DOHH2 (cell line): ENCODE measurements around the gene SLC17A5.
"Not testable (repeated sequence)": the region's sequence is repeated elsewhere in the genome, so short reads cannot be mapped to it uniquely, and the experiment has no call there.

ENCODE experiments used
- H3F3A ChIP-seq: fragments of 200-600 bp; sonication (generic), shearing (Covaris generic); 2 replicates; pipeline ENCODE4 v1.6.0; 2016; ENCODE audit warnings: antibody characterized with exemption, mild to moderate bottlenecking; ENCODE audit not compliant: control insufficient read depth, insufficient read depth
- H3K27ac ChIP-seq: fragments of 200-600 bp; sonication (generic); 2 replicates; pipeline ENCODE4 v1.5.1; 2014; ENCODE audit warnings: low read depth, mild to moderate bottlenecking, low read length, moderate library complexity
- H3K27me3 ChIP-seq: fragments of 200-600 bp; sonication (generic); 2 replicates; pipeline ENCODE4 v1.6.1; 2014; ENCODE audit warnings: mild to moderate bottlenecking, low read length, mixed read lengths; ENCODE audit not compliant: control insufficient read depth
- H3K36me3 ChIP-seq: fragments of 200-600 bp; sonication (generic); 2 replicates; pipeline ENCODE4 v1.6.1; 2014; ENCODE audit warnings: mild to moderate bottlenecking, low read length, moderate library complexity, mixed read lengths; ENCODE audit not compliant: control insufficient read depth
- H3K4me1 ChIP-seq: fragments of 200-600 bp; sonication (generic); 2 replicates; pipeline ENCODE4 v1.6.1; 2014; ENCODE audit warnings: mild to moderate bottlenecking, low read length, mixed read lengths; ENCODE audit not compliant: control insufficient read depth
- H3K4me2 ChIP-seq: fragments of 200-600 bp; sonication (generic); 2 replicates; pipeline ENCODE4 v1.6.0; 2014; ENCODE audit warnings: mild to moderate bottlenecking, low read length, moderate library complexity
- H3K4me3 ChIP-seq: fragments of 200-600 bp; sonication (generic); 2 replicates; pipeline ENCODE4 v1.5.1; 2014; ENCODE audit warnings: mild to moderate bottlenecking, low read length, mixed read lengths
- H3K79me2 ChIP-seq: fragments of 200-600 bp; sonication (generic); 2 replicates; pipeline ENCODE4 v1.6.1; 2014; ENCODE audit warnings: mild to moderate bottlenecking, low read length, mixed read lengths; ENCODE audit not compliant: control insufficient read depth
- H3K9me2 ChIP-seq: fragments of 200-600 bp; sonication (generic); replicated peaks from 2 replicates; pipeline ENCODE4 v1.6.1; 2014; ENCODE audit warnings: mild to moderate bottlenecking, low read length, mixed read lengths; ENCODE audit not compliant: control insufficient read depth
- H3K9me3 ChIP-seq: fragments of 200-600 bp; sonication (generic); 2 replicates; pipeline ENCODE4 v1.6.1; 2014; ENCODE audit warnings: antibody characterized with exemption, low read length, mixed read lengths; ENCODE audit not compliant: control insufficient read depth, insufficient read depth
- H4K20me1 ChIP-seq: fragments of 200-600 bp; sonication (generic); 2 replicates; pipeline ENCODE4 v1.6.0; 2014; ENCODE audit warnings: low read depth, mild to moderate bottlenecking, antibody characterized with exemption, low read length, moderate library complexity; ENCODE audit not compliant: control insufficient read depth, insufficient read depth
- CTCF ChIP-seq: fragments of 200-600 bp; sonication (generic); IDR thresholded peaks from one replicate; pipeline ENCODE4 v1.5.1; 2014; ENCODE audit warnings: antibody characterized with exemption, mild to moderate bottlenecking, low read depth, low read length; ENCODE audit not compliant: poor library complexity, severe bottlenecking
- EZH2phosphoT487 ChIP-seq: fragments of 200-600 bp; sonication (generic); IDR thresholded peaks from 2 replicates; pipeline ENCODE4 v1.6.1; 2017; ENCODE audit warnings: borderline replicate concordance, mild to moderate bottlenecking, antibody characterized with exemption, low read length, moderate library complexity, mixed read lengths

The SLC17A5 gene

GRCh38 chr6:73577676-73578075 is 76.1 kb downstream of the SLC17A5 start:
- H3K4me2 ChIP-seq = no peak overlapping the region

GRCh38 chr6:73572531-73572930 is 81.3 kb downstream of the SLC17A5 start:
- H3F3A ChIP-seq, H3K4me1 ChIP-seq, H3K27ac ChIP-seq, H3K79me2 ChIP-seq, H3K9me2 ChIP-seq, H3K9me3 ChIP-seq, H3K4me3 ChIP-seq, H3K4me2 ChIP-seq, H3K27me3 ChIP-seq, H3K36me3 ChIP-seq, H4K20me1 ChIP-seq: not testable (repeated sequence)

More at GRCh38 chr6:73577676-73578075, 76.1 kb downstream of the SLC17A5 start:
- no peaks in the 10 kb centered on the region for H4K20me1 ChIP-seq
- no peaks in the 10 kb centered on the region for H3F3A ChIP-seq
- no peak overlapping the region for H3K27ac ChIP-seq
- TF ChIP-seq CTCF (no peak), EZH2phosphoT487 (no peak)
- H3K9me3 ChIP-seq = no peaks in the 10 kb centered on the region
- H3K27me3 ChIP-seq = no peaks in the 10 kb centered on the region
- H3K9me2 ChIP-seq = no peaks in the 10 kb centered on the region
- peaks cover 13% of the 10 kb centered on the region for H3K4me1 ChIP-seq
- no peaks in the 10 kb centered on the region for H3K36me3 ChIP-seq
- no peaks in the 10 kb centered on the region for H3K79me2 ChIP-seq
- H3K4me3 ChIP-seq = no peak overlapping the region

- not testable (repeated sequence) for H3K9me2 ChIP-seq, H4K20me1 ChIP-seq, H3K4me2 ChIP-seq, H3F3A ChIP-seq, H3K36me3 ChIP-seq, H3K27ac ChIP-seq, H3K79me2 ChIP-seq, H3K4me1 ChIP-seq, H3K4me3 ChIP-seq, H3K9me3 ChIP-seq, H3K27me3 ChIP-seq
Measured at GRCh38 chr6:73571218-73572181, 82.3 kb downstream of the SLC17A5 start.

GRCh38 chr6:73569121-73569520 is 84.7 kb downstream of the SLC17A5 start:
- Histone ChIP-seq H3K9me2 (no peaks in the 10 kb centered on the region), H3K4me2 (no peak overlapping the region), H3K27me3 (no peaks in the 10 kb centered on the region), H3K79me2 (no peaks in the 10 kb centered on the region), H3K4me3 (no peak overlapping the region), H3K27ac (no peak overlapping the region), H4K20me1 (no peaks in the 10 kb centered on the region), H3K9me3 (no peaks in the 10 kb centered on the region), H3F3A (no peaks in the 10 kb centered on the region), H3K36me3 (no peaks in the 10 kb centered on the region), H3K4me1 (no peaks in the 10 kb centered on the region)
- TF ChIP-seq EZH2phosphoT487 (no peak), CTCF (no peak)
